ENCODE data around the gene POLR3H.

Gene POLR3H

GRCh38 chr22:41504816-41505215 is 39.5 kb downstream of the POLR3H start:
- Histone ChIP-seq H3K27ac (no peak overlapping the region), H3K36me3 (peaks cover 42% of the 10 kb centered on the region), H3K4me3 (ENCODE audit: low read depth, low read length) (no peak overlapping the region), H3K9me3 (ENCODE audit: severe bottlenecking) (no peaks in the 10 kb centered on the region), H3K27me3 (ENCODE audit: insufficient read depth, low read depth, severe bottlenecking) (no peaks in the 10 kb centered on the region)
- no peak for TF ChIP-seq CTCF (IDR thresholded peaks at IDR 0.05; ENCODE audit: low read depth, low read length)
- no peak for DNase-seq

GRCh38 chr22:41504397-41504796 is 39.9 kb downstream of the POLR3H start:
- TF ChIP-seq CTCF (IDR thresholded peaks at IDR 0.05; ENCODE audit: low read depth, low read length): no peak
- peaks cover 45% of the 10 kb centered on the region for H3K36me3 ChIP-seq
- no peak overlapping the region for H3K27ac ChIP-seq
- no peak for DNase-seq
- H3K4me3 ChIP-seq (ENCODE audit: low read depth, low read length): no peak overlapping the region
- H3K27me3 ChIP-seq (ENCODE audit: insufficient read depth, low read depth, severe bottlenecking): no peaks in the 10 kb centered on the region
- H3K9me3 ChIP-seq (ENCODE audit: severe bottlenecking): no peaks in the 10 kb centered on the region

DNA sequence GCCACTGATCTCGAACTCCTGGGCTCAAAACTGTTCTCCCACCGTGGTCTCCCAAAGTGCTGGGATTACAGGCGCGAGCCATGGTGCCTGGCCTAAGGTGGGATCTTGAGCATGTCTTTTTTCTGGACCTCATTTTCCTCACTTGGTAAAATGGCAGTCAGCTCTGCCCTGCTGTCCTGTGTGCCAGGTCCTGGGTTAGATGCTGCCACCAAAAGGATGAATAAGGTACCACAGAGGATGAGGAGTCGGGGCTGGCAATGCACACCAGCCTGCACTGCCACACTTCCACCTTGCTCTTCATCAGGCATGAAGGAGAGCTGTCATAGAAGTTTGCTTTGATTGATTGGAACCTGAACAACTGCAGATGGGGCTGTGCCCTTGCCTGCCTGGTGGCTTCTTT is 43.1 kb downstream of the POLR3H start:
- peak; percentile 66 for TF ChIP-seq CTCF (IDR thresholded peaks at IDR 0.05; ENCODE audit: low read depth, low read length)
- H3K4me3 ChIP-seq (ENCODE audit: low read depth, low read length): no peak overlapping the region
- H3K36me3 ChIP-seq: peaks cover 27% of the 10 kb centered on the region
- no peaks in the 10 kb centered on the region for H3K9me3 ChIP-seq (ENCODE audit: severe bottlenecking)
- H3K27me3 ChIP-seq (ENCODE audit: insufficient read depth, low read depth, severe bottlenecking): no peaks in the 10 kb centered on the region
- DNase-seq: peak; percentile 46
- no peak overlapping the region for H3K27ac ChIP-seq

- no peak overlapping the region for H3K4me3 ChIP-seq (ENCODE audit: low read depth, low read length)
- H3K27ac ChIP-seq: no peak overlapping the region
- H3K9me3 ChIP-seq (ENCODE audit: severe bottlenecking): no peaks in the 10 kb centered on the region
- peaks cover 27% of the 10 kb centered on the region for H3K36me3 ChIP-seq
- DNase-seq: no peak
- no peaks in the 10 kb centered on the region for H3K27me3 ChIP-seq (ENCODE audit: insufficient read depth, low read depth, severe bottlenecking)
- TF ChIP-seq CTCF (IDR thresholded peaks at IDR 0.05; ENCODE audit: low read depth, low read length): no peak
Measured at GRCh38 chr22:41500303-41500702, 44.0 kb downstream of the POLR3H start.

GRCh38 chr22:41499624-41500280 is 44.5 kb downstream of the POLR3H start:
- H3K9me3 ChIP-seq (ENCODE audit: severe bottlenecking): no peaks in the 10 kb centered on the region
- no peak for TF ChIP-seq CTCF (IDR thresholded peaks at IDR 0.05; ENCODE audit: low read depth, low read length)
- DNase-seq: no peak
- no peak overlapping the region for H3K4me3 ChIP-seq (ENCODE audit: low read depth, low read length)
- H3K27ac ChIP-seq: no peak overlapping the region
- H3K36me3 ChIP-seq: peaks cover 27% of the 10 kb centered on the region
- no peaks in the 10 kb centered on the region for H3K27me3 ChIP-seq (ENCODE audit: insufficient read depth, low read depth, severe bottlenecking)

- no peak overlapping the region for H3K4me3 ChIP-seq (ENCODE audit: low read depth, low read length)
- H3K36me3 ChIP-seq: peaks cover 27% of the 10 kb centered on the region
- no peak for TF ChIP-seq CTCF (IDR thresholded peaks at IDR 0.05; ENCODE audit: low read depth, low read length)
- no peaks in the 10 kb centered on the region for H3K9me3 ChIP-seq (ENCODE audit: severe bottlenecking)
- DNase-seq: no peak
- H3K27me3 ChIP-seq (ENCODE audit: insufficient read depth, low read depth, severe bottlenecking): no peaks in the 10 kb centered on the region
- no peak overlapping the region for H3K27ac ChIP-seq
Measured at GRCh38 chr22:41498303-41498835, 45.9 kb downstream of the POLR3H start.

Measured in WERI-Rb-1 (cell line).